GM23338 (cell line): ENCODE results near the gene BRICD5. TPM values are rescaled to one million over a fixed set of nuclear protein-coding genes. Genes with fewer than 3 reads are reported as not detected.

Source experiments
- ATAC-seq: fragments of 200-7000 bp; cut with Tn5 transposase; 3 replicates; pipeline ENCODE4 v1.9.1; 2020
- DNase-seq: peaks from one replicate; pipeline ENCODE4 v3.0.0-alpha.2; 2015; ENCODE audit warnings: low spot score
- H2AFZ ChIP-seq: fragments of 200-600 bp; sonication (generic); 2 replicates; pipeline ENCODE4 v1.8.0; 2016; ENCODE audit warnings: antibody characterized with exemption, mild to moderate bottlenecking, moderate library complexity
- H3F3A ChIP-seq: fragments of 200-600 bp; sonication (generic); replicated peaks from 2 replicates; pipeline ENCODE4 v1.8.0; 2017; ENCODE audit warnings: antibody characterized with exemption, mixed run types, low read depth
- H3K27ac ChIP-seq: fragments of 200-600 bp; sonication (generic); 2 replicates; pipeline ENCODE4 v1.6.1; 2016; ENCODE audit warnings: low read depth
- H3K27me3 ChIP-seq: fragments of 200-600 bp; sonication (generic); 2 replicates; pipeline ENCODE4 v1.8.0; 2016; ENCODE audit warnings: mild to moderate bottlenecking, mixed run types, moderate library complexity; ENCODE audit not compliant: insufficient read depth
- H3K36me3 ChIP-seq: fragments of 200-600 bp; sonication (generic); 2 replicates; pipeline ENCODE4 v1.8.0; 2016; ENCODE audit warnings: mild to moderate bottlenecking; ENCODE audit not compliant: insufficient read depth
- H3K4me1 ChIP-seq: fragments of 200-600 bp; sonication (generic); 2 replicates; pipeline ENCODE4 v1.8.0; 2016; ENCODE audit warnings: mild to moderate bottlenecking, moderate library complexity; ENCODE audit not compliant: insufficient read depth
- H3K4me2 ChIP-seq: fragments of 200-600 bp; sonication (generic); 2 replicates; pipeline ENCODE4 v1.7.1; 2017; ENCODE audit warnings: mixed run types
- H3K4me3 ChIP-seq: fragments of 200-600 bp; sonication (generic); 2 replicates; pipeline ENCODE4 v1.6.1; 2016; ENCODE audit warnings: mixed run types
- H3K79me2 ChIP-seq: fragments of 200-600 bp; sonication (generic); replicated peaks from 2 replicates; pipeline ENCODE4 v1.8.0; 2017; ENCODE audit warnings: mild to moderate bottlenecking; ENCODE audit not compliant: insufficient read depth
- H3K9me2 ChIP-seq: fragments of 200-600 bp; sonication (generic); 2 replicates; pipeline ENCODE4 v1.8.0; 2017; ENCODE audit not compliant: insufficient read depth
- H4K20me1 ChIP-seq: fragments of 200-600 bp; sonication (generic); replicated peaks from 2 replicates; pipeline ENCODE4 v1.8.0; 2017; ENCODE audit warnings: mild to moderate bottlenecking; ENCODE audit not compliant: insufficient read depth
- H3K27ac Mint-ChIP-seq: 2 replicates; pipeline ENCODE4 v1.8.0; 2020; ENCODE audit warnings: inconsistent platforms, mild to moderate bottlenecking, moderate library complexity, mixed read lengths
- H3K27me3 Mint-ChIP-seq: 3 replicates; pipeline ENCODE4 v1.8.0; 2022; ENCODE audit warnings: low read depth, mild to moderate bottlenecking, moderate library complexity, mixed read lengths, inconsistent platforms; ENCODE audit not compliant: insufficient read depth, poor library complexity
- H3K36me3 Mint-ChIP-seq: 3 replicates; pipeline ENCODE4 v1.8.0; 2021; ENCODE audit warnings: low read depth, mild to moderate bottlenecking, inconsistent platforms, moderate library complexity, mixed read lengths
- H3K4me1 Mint-ChIP-seq: 3 replicates; pipeline ENCODE4 v1.8.0; 2020; ENCODE audit warnings: mild to moderate bottlenecking, inconsistent platforms, mixed read lengths
- H3K4me3 Mint-ChIP-seq: 3 replicates; pipeline ENCODE4 v1.8.0; 2021; ENCODE audit warnings: moderate library complexity, mild to moderate bottlenecking, inconsistent platforms, mixed read lengths
- H3K9me3 Mint-ChIP-seq: 3 replicates; pipeline ENCODE4 v1.8.0; 2020; ENCODE audit warnings: moderate library complexity, mild to moderate bottlenecking, inconsistent platforms, mixed read lengths
- CREB1 ChIP-seq: fragments of 250-450 bp; sonication (Bioruptor Pico); IDR thresholded peaks from 2 replicates; pipeline ENCODE4 v1.5.0; 2020; ENCODE audit warnings: low read depth, mild to moderate bottlenecking, moderate library complexity
- CTCF ChIP-seq, 2 experiments: fragments of 200-600 bp in 1 of 2; sonication (generic) in 1 of 2; conservative IDR thresholded peaks; 2 replicates each; pipeline versions ENCODE4 v1.5.1 to v1.6.1; 2016 to 2017; ENCODE audit warnings: antibody characterized with exemption in 2 of 2, low read depth in 2 of 2, mild to moderate bottlenecking in 2 of 2, moderate library complexity in 1 of 2
- ETS1 ChIP-seq: IDR thresholded peaks from 2 replicates; pipeline ENCODE4 v1.6.1; 2016; ENCODE audit warnings: antibody characterized with exemption
- EZH2 ChIP-seq: fragments of 200-600 bp; sonication (generic); IDR thresholded peaks from one replicate; pipeline ENCODE4 v1.8.0; 2017; ENCODE audit warnings: antibody characterized with exemption, mild to moderate bottlenecking, low read depth; ENCODE audit not compliant: unreplicated experiment
- EZH2phosphoT487 ChIP-seq: fragments of 200-600 bp; sonication (generic); IDR thresholded peaks from one replicate; pipeline ENCODE4 v1.8.1; 2018; ENCODE audit warnings: antibody characterized with exemption; ENCODE audit not compliant: unreplicated experiment
- JUNB ChIP-seq: IDR thresholded peaks from one replicate; pipeline ENCODE4 v1.6.1; 2016; ENCODE audit warnings: antibody characterized with exemption; ENCODE audit not compliant: unreplicated experiment
- NANOG ChIP-seq: IDR thresholded peaks from 2 replicates; pipeline ENCODE4 v1.6.1; 2016; ENCODE audit warnings: antibody characterized with exemption, borderline replicate concordance
- POLR2AphosphoS5 ChIP-seq: IDR thresholded peaks from 2 replicates; pipeline ENCODE4 v1.6.1; 2016; ENCODE audit warnings: antibody characterized with exemption, low read depth
- REST ChIP-seq: IDR thresholded peaks from one replicate; pipeline ENCODE4 v1.6.1; 2018; ENCODE audit warnings: antibody characterized with exemption; ENCODE audit not compliant: unreplicated experiment
- STAT1 ChIP-seq: IDR thresholded peaks from one replicate; pipeline ENCODE4 v1.6.1; 2016; ENCODE audit warnings: antibody characterized with exemption; ENCODE audit not compliant: unreplicated experiment
- ZNF114 ChIP-seq: fragments of 250-450 bp; sonication (Bioruptor Pico); IDR thresholded peaks from 2 replicates; pipeline ENCODE4 v1.5.0; 2020; ENCODE audit warnings: mild to moderate bottlenecking, moderate library complexity
- ZNF331 ChIP-seq: fragments of 250-450 bp; sonication (Bioruptor Pico); IDR thresholded peaks from 2 replicates; pipeline ENCODE4 v1.5.0; 2020; ENCODE audit warnings: low read depth, mild to moderate bottlenecking, moderate library complexity
- ZNF462 ChIP-seq: fragments of 250-450 bp; sonication (Bioruptor Pico); IDR thresholded peaks from 2 replicates; pipeline ENCODE4 v1.5.0; 2020; ENCODE audit warnings: mild to moderate bottlenecking, moderate library complexity
- polyA plus RNA-seq: library from polyadenylated mRNA; unstranded; fragments of >200 nt; fragmentation: Nextera tagmentation; extraction: Ambion mirVana; gene quantifications from 2 replicates; pipeline ENCODE4 v1.2.1, GENCODE V29; 2016
- total RNA-seq: library from RNA; depleted of rRNA; stranded (reverse); fragments of >200 nt; shearing (Covaris generic); gene quantifications from 2 replicates; pipeline ENCODE4 v1.2.3, GENCODE V29; 2014

Gene BRICD5
- total and polyA plus RNA-seq, 2 experiments from 2014 or later: 5.3 to 6.3 TPM

- no peak for TF ChIP-seq NANOG
- TF ChIP-seq STAT1: no peak
- TF ChIP-seq ZNF331 (CRISPR knock-in tag): no peak
- no peak for TF ChIP-seq CTCF (conservative IDR thresholded peaks at IDR 0.05; ENCODE audit: low read depth in 2 of 2)
- no peak for TF ChIP-seq REST
- TF ChIP-seq POLR2AphosphoS5: no peak
- TF ChIP-seq ZNF114 (CRISPR knock-in tag): no peak
- no peak for TF ChIP-seq EZH2
- no peak for TF ChIP-seq EZH2phosphoT487
- TF ChIP-seq ZNF462: no peak
- no peak for TF ChIP-seq JUNB
- TF ChIP-seq ETS1: no peak
- TF ChIP-seq CREB1 (CRISPR knock-in tag): no peak
- H3K4me3 Mint-ChIP-seq: peak overlapping the region; percentile 84
- Histone ChIP-seq H2AFZ (no peak overlapping the region), H3K27me3 (0 out of 2 replicates have a peak, but pooled peaks cover 4% of the 10 kb centered on the region), H3K36me3 (no peaks in the 10 kb centered on the region), H3K4me2 (no peak overlapping the region; the same call in 1 of the 2 replicates), H3K4me3 (no peak overlapping the region), H3K9me2 (no peaks in the 10 kb centered on the region), H4K20me1 (no peaks in the 10 kb centered on the region; the same call in 1 of the 2 replicates), H3K4me1 (peaks cover 4% of the 10 kb centered on the region; the same call in 1 of the 2 replicates), H3K27ac (no peak overlapping the region), H3F3A (peaks cover 14% of the 10 kb centered on the region; the same call in 1 of the 2 replicates), H3K79me2 (no peaks in the 10 kb centered on the region)
- peaks cover 17% of the 10 kb centered on the region for H3K36me3 Mint-ChIP-seq
- peaks cover 16% of the 10 kb centered on the region for H3K4me1 Mint-ChIP-seq
- ATAC-seq (no peak), DNase-seq (no peak)
- no peak overlapping the region for H3K27ac Mint-ChIP-seq
- peaks cover 22% of the 10 kb centered on the region for H3K27me3 Mint-ChIP-seq
- no peaks in the 10 kb centered on the region for H3K9me3 Mint-ChIP-seq
Measured at GRCh38 chr16:2206780-2207433, 3.8 kb downstream of the BRICD5 start.
